Measurements from ENCODE around the gene FAM216B.

The FAM216B gene

DNA sequence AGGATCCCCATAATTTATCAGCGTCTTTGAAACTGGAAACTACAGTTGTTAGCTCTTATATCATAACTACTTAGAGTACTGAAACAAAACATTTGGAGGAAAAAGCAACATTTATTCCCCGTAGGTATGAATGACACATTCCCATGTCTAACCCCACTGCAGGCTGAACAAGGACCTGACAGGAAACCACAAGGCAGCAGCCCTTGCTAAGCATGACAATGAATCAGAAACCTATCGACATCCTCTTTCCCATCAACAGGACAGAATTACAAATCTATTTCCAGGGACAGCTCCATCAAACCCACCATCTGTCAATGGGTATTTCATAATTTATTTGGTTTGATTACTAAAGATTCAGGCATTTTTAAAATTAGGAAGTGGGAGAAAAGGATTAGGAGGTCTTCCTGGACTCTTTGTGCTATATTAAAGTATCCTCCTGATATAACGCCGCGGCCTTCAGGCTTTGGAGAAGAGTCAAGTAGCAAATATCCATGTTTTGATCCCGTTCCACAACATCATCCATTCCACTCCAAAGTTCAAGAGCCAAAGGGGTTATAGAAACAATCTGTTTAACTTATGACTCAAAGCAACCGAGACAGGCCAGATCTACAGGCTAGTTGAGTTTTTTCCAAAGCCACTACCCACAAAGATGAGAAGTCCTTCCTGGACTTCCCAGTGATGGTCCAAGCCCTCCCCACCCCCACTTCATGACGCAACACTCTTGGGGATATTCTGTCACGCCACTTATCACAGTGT, 51.1 kb downstream of the FAM216B start:
- DNase-seq (ENCODE audit: low read depth), result peak; percentile 91

DNA sequence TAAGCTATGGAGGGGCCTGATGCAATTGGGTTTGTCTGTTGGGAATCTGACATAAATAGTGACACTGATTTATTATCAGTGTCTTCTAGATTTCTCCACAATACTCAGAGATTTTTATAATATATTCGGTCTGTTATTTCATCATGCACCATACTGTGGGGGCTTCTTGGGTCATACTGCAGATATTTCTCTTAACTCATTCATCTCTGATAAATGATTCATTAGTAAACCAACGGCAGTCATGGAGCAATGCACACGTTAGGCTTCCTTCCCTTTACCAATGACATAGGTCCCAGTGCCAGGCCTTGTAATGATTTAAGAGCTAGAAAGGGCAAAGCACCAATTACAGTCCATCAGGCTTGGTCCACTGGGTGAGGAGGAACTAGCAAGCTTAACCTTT, 53.6 kb downstream of the FAM216B start:
- no peak for DNase-seq (ENCODE audit: low read depth)

DNA sequence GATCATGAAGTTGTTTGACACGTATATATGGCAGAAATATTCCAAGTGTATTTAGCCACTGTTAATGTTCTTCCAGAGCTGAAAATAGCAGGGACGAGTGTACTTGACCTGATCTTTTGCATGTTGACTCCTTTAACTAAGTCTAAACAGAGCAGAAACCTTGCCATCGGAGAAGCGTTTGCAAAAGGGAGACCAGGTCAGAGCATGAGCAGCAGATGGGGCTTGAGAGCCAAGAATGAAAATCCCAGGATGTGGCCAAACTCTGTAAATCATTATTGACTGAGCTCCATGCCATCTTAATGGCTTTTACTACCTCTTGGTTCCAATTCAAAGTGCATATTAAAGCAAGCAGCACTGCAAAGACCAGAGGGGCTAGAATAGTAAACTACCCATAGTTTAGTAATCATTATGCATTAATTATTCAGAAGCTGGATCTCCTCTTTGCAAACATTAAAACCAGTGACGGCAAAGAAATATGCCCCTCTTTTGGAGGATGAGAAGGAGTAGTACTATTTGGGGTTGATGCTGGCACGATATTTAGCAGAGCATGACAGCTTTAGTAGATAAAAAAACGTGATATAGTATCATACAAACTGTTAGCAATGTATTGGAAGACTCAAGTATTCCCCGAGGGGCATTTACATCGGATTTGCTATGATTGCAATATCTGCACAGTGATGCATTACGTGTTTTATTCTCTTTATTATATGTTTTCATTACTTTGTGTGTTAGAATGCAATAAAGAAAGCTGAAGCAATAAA, 55.7 kb downstream of the FAM216B start:
- peak; percentile 72 for DNase-seq (ENCODE audit: low read depth)

All from fibroblast of gingiva (primary cell).